SK-N-MC (cell line): Measurements from ENCODE around the gene ZDHHC20.

Experiments used
- DNase-seq: peaks from one replicate; pipeline ENCODE4 v3.0.0-alpha.2; 2011; ENCODE audit warnings: low read depth, low spot score
- H3K27ac ChIP-seq: fragments of 200-600 bp; sonication (generic); 2 replicates; pipeline ENCODE4 v1.5.1; 2016; ENCODE audit warnings: mixed run types
- H3K36me3 ChIP-seq: fragments of 200-600 bp; sonication (generic); 2 replicates; pipeline ENCODE4 v1.6.1; 2017; ENCODE audit warnings: antibody characterized with exemption, low read length, mixed read lengths; ENCODE audit not compliant: insufficient read depth
- H3K4me3 ChIP-seq: fragments of 200-600 bp; sonication (generic); 2 replicates; pipeline ENCODE4 v1.5.1; 2016
- H3K9ac ChIP-seq: fragments of 200-600 bp; sonication (generic); 2 replicates; pipeline ENCODE4 v1.8.0; 2017; ENCODE audit warnings: mixed run types, mixed read lengths; ENCODE audit not compliant: insufficient read length
- H3K9me3 ChIP-seq: fragments of 200-600 bp; sonication (generic); 2 replicates; pipeline ENCODE4 v1.6.1; 2017; ENCODE audit warnings: low read depth, mild to moderate bottlenecking, antibody characterized with exemption, low read length, moderate library complexity, mixed read lengths
- EZH2 ChIP-seq: fragments of 200-600 bp; sonication (generic); IDR thresholded peaks from one replicate; pipeline ENCODE4 v1.6.1; 2017; ENCODE audit warnings: antibody characterized with exemption
- FOXP2 ChIP-seq: optimal IDR thresholded peaks from 2 replicates; pipeline ENCODE3; 2011; ENCODE audit warnings: mild to moderate bottlenecking, moderate library complexity; ENCODE audit not compliant: insufficient read depth; ENCODE audit errors: extremely low read length, control extremely low read depth
- POLR2AphosphoS5 ChIP-seq: IDR thresholded peaks from 2 replicates; pipeline ENCODE4 v1.6.1; 2012; ENCODE audit warnings: mild to moderate bottlenecking, low read depth, low read length, borderline replicate concordance

The ZDHHC20 gene

GRCh38 chr13:21361123-21361522, 98.0 kb downstream of the ZDHHC20 start:
- Histone ChIP-seq H3K27ac (no peak overlapping the region), H3K36me3 (no peaks in the 10 kb centered on the region), H3K9me3 (no peaks in the 10 kb centered on the region), H3K9ac (no peak overlapping the region), H3K4me3 (no peak overlapping the region)
- TF ChIP-seq EZH2 (no peak), FOXP2 (no peak), POLR2AphosphoS5 (no peak)
- no peak for DNase-seq

DNA sequence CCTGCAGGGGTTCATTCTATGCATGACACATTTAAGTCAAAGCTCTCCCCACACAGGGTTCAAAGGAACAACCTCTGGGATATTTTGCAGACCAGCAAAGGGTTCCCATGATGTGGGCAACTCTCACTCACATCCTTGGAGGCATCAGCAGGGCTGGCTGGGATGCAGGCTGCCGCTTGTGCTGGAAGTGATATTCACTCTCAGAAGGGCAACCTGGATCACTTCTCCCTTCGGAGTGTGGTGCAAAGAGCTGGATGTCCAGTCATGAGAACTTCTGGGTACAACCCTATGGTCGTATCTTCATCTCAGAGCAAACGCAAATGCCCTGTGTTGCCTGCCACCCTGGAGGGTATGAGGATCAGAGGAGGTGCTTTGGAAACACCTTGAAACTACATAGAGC, 98.6 kb downstream of the ZDHHC20 start:
- no peak for TF ChIP-seq EZH2
- no peak for TF ChIP-seq FOXP2
- TF ChIP-seq POLR2AphosphoS5, result no peak
- Histone ChIP-seq H3K4me3 (no peak overlapping the region), H3K36me3 (no peaks in the 10 kb centered on the region), H3K9ac (no peak overlapping the region), H3K9me3 (no peaks in the 10 kb centered on the region), H3K27ac (no peak overlapping the region)
- no peak for DNase-seq

GRCh38 chr13:21359855-21360254, 99.2 kb downstream of the ZDHHC20 start:
- no peak for TF ChIP-seq POLR2AphosphoS5
- TF ChIP-seq EZH2, result no peak
- TF ChIP-seq FOXP2, result no peak
- DNase-seq, result no peak
- no peaks in the 10 kb centered on the region for H3K36me3 ChIP-seq

GRCh38 chr13:21355304-21355703, 103.8 kb downstream of the ZDHHC20 start:
- no peak overlapping the region for H3K27ac ChIP-seq
- DNase-seq, result no peak
- TF ChIP-seq EZH2 (no peak), POLR2AphosphoS5 (no peak), FOXP2 (no peak)
- H3K9ac ChIP-seq, result no peak overlapping the region
- H3K9me3 ChIP-seq, result no peaks in the 10 kb centered on the region
- no peak overlapping the region for H3K4me3 ChIP-seq
- H3K36me3 ChIP-seq, result no peaks in the 10 kb centered on the region

More at GRCh38 chr13:21359855-21360254, 99.2 kb downstream of the ZDHHC20 start:
- Histone ChIP-seq H3K9ac (no peak overlapping the region), H3K27ac (no peak overlapping the region), H3K4me3 (no peak overlapping the region), H3K9me3 (no peaks in the 10 kb centered on the region)

DNA sequence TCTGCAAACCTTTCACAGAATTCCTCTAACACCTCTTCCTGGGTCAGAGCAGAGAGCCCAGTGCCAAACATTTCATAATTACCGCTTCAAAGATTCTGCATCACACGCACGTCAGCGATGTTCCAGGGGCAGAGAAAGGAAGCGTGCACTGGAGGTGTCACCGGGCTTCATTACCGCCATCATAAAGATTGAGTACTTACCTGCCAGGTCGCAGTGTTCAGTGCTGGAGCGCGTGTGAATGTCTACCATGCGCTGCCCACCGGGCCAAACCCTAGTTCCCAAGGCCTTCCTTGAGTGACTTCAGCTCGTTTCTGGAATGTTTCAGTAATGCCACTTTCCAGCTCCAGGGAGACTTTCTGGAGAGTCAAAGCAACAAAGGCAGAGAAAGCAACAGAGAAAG, 104.4 kb downstream of the ZDHHC20 start:
- Histone ChIP-seq H3K9ac (no peak overlapping the region), H3K9me3 (no peaks in the 10 kb centered on the region), H3K36me3 (no peaks in the 10 kb centered on the region), H3K27ac (no peak overlapping the region), H3K4me3 (no peak overlapping the region)
- no peak for DNase-seq
- TF ChIP-seq POLR2AphosphoS5 (no peak), EZH2 (no peak), FOXP2 (no peak)

DNA sequence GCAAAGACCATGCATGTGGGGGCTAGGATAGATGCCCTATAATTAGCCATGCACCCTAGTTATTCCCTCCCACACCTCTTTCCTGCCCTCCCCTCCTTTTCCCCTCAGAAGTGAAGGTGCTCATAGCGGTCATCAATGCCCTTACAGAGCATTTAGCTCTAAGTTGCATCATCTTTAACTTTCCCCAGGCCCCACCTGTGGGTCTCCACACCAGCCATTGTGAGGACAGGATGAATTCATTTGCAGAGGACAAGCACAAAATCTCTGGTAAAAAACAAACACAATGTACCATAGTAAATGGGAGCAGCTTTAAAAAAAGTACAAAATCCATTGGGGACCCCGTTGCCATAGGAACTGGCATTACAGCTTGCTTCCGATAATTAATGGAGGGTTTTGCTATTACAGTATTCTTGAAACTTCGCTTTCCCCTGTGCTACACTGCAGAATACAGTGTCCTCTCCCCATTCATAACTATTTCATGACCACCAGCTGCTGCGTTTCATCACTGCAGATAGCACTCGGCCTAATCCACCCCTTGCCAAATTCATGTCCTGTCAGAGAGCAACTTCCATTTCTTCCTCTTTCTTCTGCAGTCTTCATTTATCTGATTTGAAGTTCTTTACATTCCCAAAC, 110.5 kb downstream of the ZDHHC20 start:
- Histone ChIP-seq H3K9me3 (no peaks in the 10 kb centered on the region), H3K36me3 (no peaks in the 10 kb centered on the region), H3K27ac (no peak overlapping the region), H3K9ac (no peak overlapping the region), H3K4me3 (no peak overlapping the region)
- DNase-seq, result no peak
- TF ChIP-seq EZH2 (no peak), FOXP2 (no peak), POLR2AphosphoS5 (no peak)

- H3K27ac ChIP-seq, result no peak overlapping the region
- no peaks in the 10 kb centered on the region for H3K9me3 ChIP-seq
- no peak for DNase-seq
- no peak overlapping the region for H3K9ac ChIP-seq
- no peak overlapping the region for H3K4me3 ChIP-seq
- no peak for TF ChIP-seq FOXP2
- no peak for TF ChIP-seq EZH2
- TF ChIP-seq POLR2AphosphoS5, result no peak
- H3K36me3 ChIP-seq, result no peaks in the 10 kb centered on the region
Observed at GRCh38 chr13:21347753-21348318, 111.3 kb downstream of the ZDHHC20 start.

GRCh38 chr13:21344662-21345176, 114.4 kb downstream of the ZDHHC20 start:
- Histone ChIP-seq H3K9ac (no peak overlapping the region), H3K36me3 (no peaks in the 10 kb centered on the region), H3K27ac (no peak overlapping the region), H3K9me3 (no peaks in the 10 kb centered on the region), H3K4me3 (no peak overlapping the region)
- no peak for TF ChIP-seq POLR2AphosphoS5
- no peak for TF ChIP-seq FOXP2
- no peak for TF ChIP-seq EZH2
- no peak for DNase-seq

DNA sequence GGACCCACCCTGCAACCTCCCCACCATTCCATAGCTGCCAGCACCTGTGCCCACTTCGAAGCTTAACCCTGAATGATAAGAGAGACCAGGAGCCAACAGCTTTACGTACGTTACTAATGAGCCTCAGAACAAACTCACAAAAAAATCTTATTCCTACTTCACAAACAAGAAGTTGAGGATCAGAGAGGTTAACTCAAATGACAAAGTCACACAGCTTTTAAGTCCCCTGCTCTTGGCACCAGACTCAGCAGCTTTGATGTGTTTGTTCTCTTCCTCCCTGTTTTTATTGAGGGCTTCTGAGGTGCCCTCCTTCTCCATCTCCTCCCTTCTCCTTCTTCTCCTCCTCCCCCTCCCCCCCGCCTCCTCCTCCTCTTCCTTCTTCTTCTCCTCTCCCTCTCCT, 115.4 kb downstream of the ZDHHC20 start:
- Histone ChIP-seq H3K4me3 (no peak overlapping the region), H3K9me3 (no peaks in the 10 kb centered on the region), H3K36me3 (no peaks in the 10 kb centered on the region), H3K27ac (no peak overlapping the region), H3K9ac (no peak overlapping the region)
- no peak for DNase-seq
- TF ChIP-seq FOXP2 (no peak), POLR2AphosphoS5 (no peak), EZH2 (no peak)
